HCT116 (cell line): ENCODE results near the gene SPRY4. TPM values are rescaled to one million over a fixed set of nuclear protein-coding genes. Genes with fewer than 3 reads are reported as not detected.

Experiments used
- ATAC-seq: fragments of 200-7000 bp; cut with Tn5 transposase; 2 replicates; pipeline ENCODE4 v1.9.1; 2020; ENCODE audit warnings: mild to moderate bottlenecking, moderate library complexity
- BruUV-seq: library from RNA; stranded (reverse); fragments of 400-500 nt; replicated peaks from 2 replicates; lab custom pipeline; 2021; lab: Mats Ljungman, UMichigan
- CTCF ChIA-PET: fragments of 300-600 bp; sonication (Branson Sonifier 250); formaldehyde crosslinking; loops from one replicate; lab custom pipeline; 2021; ENCODE audit warnings: antibody characterized with exemption; lab: Charles Lee
- POLR2A ChIA-PET: fragments of 300-600, 350-600 bp; sonication (Branson Sonifier 250); formaldehyde crosslinking; loops from one replicate; lab custom pipeline; 2021; ENCODE audit warnings: antibody characterized with exemption; lab: Charles Lee
- RAD21 ChIA-PET, 2 experiments: fragments of 300-600 bp; sonication (Branson Sonifier 250); formaldehyde crosslinking; loops; one replicate each; lab custom pipeline; 2023; ENCODE audit warnings: low total read pairs in 2 of 2; ENCODE audit not compliant: uncharacterized antibody in 2 of 2, unreplicated experiment in 2 of 2, low non-redundant PET in 1 of 2; lab: Charles Lee
- DNase-seq: peaks from one replicate; pipeline ENCODE4 v3.0.0-alpha.2; 2010; ENCODE audit warnings: low read depth, low spot score
- H2AFZ ChIP-seq: fragments of 200-600 bp; shearing (Covaris generic), sonication (generic); 2 replicates; pipeline ENCODE4 v1.6.1; 2017; ENCODE audit warnings: low read depth, mixed run types, mixed read lengths, antibody characterized with exemption, low read length; ENCODE audit not compliant: poor library complexity, severe bottlenecking
- H3K27ac ChIP-seq: 2 replicates; pipeline ENCODE4 v1.5.1; 2012; ENCODE audit warnings: low read depth, low read length
- H3K27me3 ChIP-seq: fragments of 200-600 bp; sonication (generic); 2 replicates; pipeline ENCODE4 v1.6.1; 2016; ENCODE audit warnings: mixed run types, low read length, mixed read lengths; ENCODE audit not compliant: insufficient read depth
- H3K36me3 ChIP-seq, 2 experiments: fragments of 200-500 bp in 1 of 2; fragments of 200-600 bp in 1 of 2; sonication (Bioruptor generic) in 1 of 2; sonication (generic) in 1 of 2; 2 replicates each; pipeline versions ENCODE4 v1.5.1 to v1.6.1; 2014 to 2016; ENCODE audit warnings: low read length in 2 of 2, inconsistent platforms in 1 of 2, mixed read lengths in 1 of 2, mixed run types in 1 of 2; ENCODE audit not compliant: insufficient read depth in 2 of 2, control insufficient read depth in 1 of 2
- H3K4me1 ChIP-seq, 2 experiments: fragments of 200-600 bp in 1 of 2; sonication (generic) in 1 of 2; 2 replicates each; pipeline versions ENCODE4 v1.5.1 to v1.6.1; 2012 to 2017; ENCODE audit warnings: low read length in 2 of 2, inconsistent platforms in 1 of 2, mild to moderate bottlenecking in 1 of 2, mixed read lengths in 1 of 2, mixed run types in 1 of 2, moderate library complexity in 1 of 2; ENCODE audit not compliant: insufficient read depth in 2 of 2, control insufficient read depth in 1 of 2
- H3K4me2 ChIP-seq: fragments of 200-600 bp; sonication (generic); 2 replicates; pipeline ENCODE4 v1.6.1; 2017; ENCODE audit warnings: mixed run types, low read length, mixed read lengths
- H3K4me3 ChIP-seq, 2 experiments: fragments of 200-600 bp in 1 of 2; sonication (generic) in 1 of 2; replicated peaks in 1 of 2; 2 replicates each; pipeline ENCODE4 v1.5.1; 2011 to 2016; ENCODE audit warnings: low read length in 2 of 2, control low read depth in 1 of 2, low read depth in 1 of 2, mild to moderate bottlenecking in 1 of 2, mixed read lengths in 1 of 2, mixed run types in 1 of 2
- H3K79me2 ChIP-seq: fragments of 200-600 bp; sonication (generic); 2 replicates; pipeline ENCODE4 v1.6.1; 2017; ENCODE audit warnings: mild to moderate bottlenecking, mixed run types, low read length, moderate library complexity, mixed read lengths; ENCODE audit not compliant: insufficient read depth
- H3K9ac ChIP-seq: fragments of 200-600 bp; sonication (generic); 2 replicates; pipeline ENCODE4 v1.6.1; 2016; ENCODE audit warnings: low read length, mixed read lengths
- H3K9me2 ChIP-seq: fragments of 200-600 bp; sonication (generic), shearing (Covaris generic); 2 replicates; pipeline ENCODE4 v1.6.1; 2017; ENCODE audit warnings: mixed run types, mild to moderate bottlenecking, moderate library complexity; ENCODE audit not compliant: insufficient read depth
- H3K9me3 ChIP-seq, 2 experiments: fragments of 200-500 bp in 1 of 2; fragments of 200-600 bp in 1 of 2; sonication (Bioruptor generic) in 1 of 2; sonication (generic) in 1 of 2; 2 replicates each; pipeline ENCODE4 v1.6.1; 2014 to 2017; ENCODE audit warnings: low read length in 2 of 2, mixed read lengths in 2 of 2, inconsistent platforms in 1 of 2, low read depth in 1 of 2, mild to moderate bottlenecking in 1 of 2, mixed run types in 1 of 2, moderate library complexity in 1 of 2; ENCODE audit not compliant: control insufficient read depth in 1 of 2, insufficient read depth in 1 of 2
- H4K20me1 ChIP-seq: fragments of 200-600 bp; sonication (generic), shearing (Covaris generic); 2 replicates; pipeline ENCODE4 v1.6.1; 2017; ENCODE audit warnings: mixed run types, mild to moderate bottlenecking, moderate library complexity; ENCODE audit not compliant: insufficient read depth
- CBX3 ChIP-seq: IDR thresholded peaks from 2 replicates; pipeline ENCODE4 v1.6.1; 2012; ENCODE audit warnings: low read depth
- ELF1 ChIP-seq: IDR thresholded peaks from 2 replicates; pipeline ENCODE4 v1.6.1; 2012; ENCODE audit warnings: low read depth, borderline replicate concordance
- EZH2 ChIP-seq: fragments of 200-600 bp; sonication (generic); IDR thresholded peaks from 2 replicates; pipeline ENCODE4 v1.6.1; 2017; ENCODE audit warnings: antibody characterized with exemption, mixed run types
- EZH2phosphoT487 ChIP-seq: fragments of 200-600 bp; IDR thresholded peaks from 2 replicates; pipeline ENCODE4 v1.6.1; 2018; ENCODE audit warnings: antibody characterized with exemption, borderline replicate concordance
- FOSL1 ChIP-seq: IDR thresholded peaks from 2 replicates; pipeline ENCODE4 v1.6.1; 2012; ENCODE audit warnings: low read depth
- SIN3A ChIP-seq: IDR thresholded peaks from 2 replicates; pipeline ENCODE4 v1.6.1; 2012; ENCODE audit warnings: low read depth
- SP1 ChIP-seq: IDR thresholded peaks from 2 replicates; pipeline ENCODE4 v1.6.1; 2012; ENCODE audit warnings: low read depth
- SRF ChIP-seq: IDR thresholded peaks from 2 replicates; pipeline ENCODE4 v1.6.1; 2012; ENCODE audit warnings: low read depth
- intact Hi-C: fragments of 100-400 bp; cut with micrococcal nuclease; formaldehyde crosslinking; loops from 2 replicates; pipeline ENCODE4 v1.10.0; 2022
- total RNA-seq: library from RNA; stranded (reverse); gene quantifications from one replicate; pipeline ENCODE4 v1.2.1, GENCODE V29; 2021; ENCODE audit not compliant: unreplicated experiment
- TF ChIP-seq, protein P1 (sequence below): IDR thresholded peaks from 2 replicates; pipeline ENCODE4 v1.6.1; 2012
- TF ChIP-seq, protein P2 (sequence below), 3 experiments: fragments of 200-600 bp in 1 of 3; sonication (generic) in 1 of 3; IDR thresholded peaks in 2 of 3; conservative IDR thresholded peaks in 1 of 3; 2 replicates each; pipeline ENCODE4 v1.5.1; 2012 to 2017; ENCODE audit warnings: low read depth in 2 of 3, low read length in 2 of 3, antibody characterized with exemption in 1 of 3, borderline replicate concordance in 1 of 3, control low read depth in 1 of 3, mild to moderate bottlenecking in 1 of 3, mixed read lengths in 1 of 3, mixed run types in 1 of 3, moderate library complexity in 1 of 3; ENCODE audit not compliant: insufficient read depth in 1 of 3
- TF ChIP-seq, protein P3 (sequence below): IDR thresholded peaks from 2 replicates; pipeline ENCODE4 v1.6.1; 2012; ENCODE audit warnings: low read depth

The SPRY4 gene
- total RNA-seq, 1 experiment from 2014 or later = 112 TPM

DNA sequence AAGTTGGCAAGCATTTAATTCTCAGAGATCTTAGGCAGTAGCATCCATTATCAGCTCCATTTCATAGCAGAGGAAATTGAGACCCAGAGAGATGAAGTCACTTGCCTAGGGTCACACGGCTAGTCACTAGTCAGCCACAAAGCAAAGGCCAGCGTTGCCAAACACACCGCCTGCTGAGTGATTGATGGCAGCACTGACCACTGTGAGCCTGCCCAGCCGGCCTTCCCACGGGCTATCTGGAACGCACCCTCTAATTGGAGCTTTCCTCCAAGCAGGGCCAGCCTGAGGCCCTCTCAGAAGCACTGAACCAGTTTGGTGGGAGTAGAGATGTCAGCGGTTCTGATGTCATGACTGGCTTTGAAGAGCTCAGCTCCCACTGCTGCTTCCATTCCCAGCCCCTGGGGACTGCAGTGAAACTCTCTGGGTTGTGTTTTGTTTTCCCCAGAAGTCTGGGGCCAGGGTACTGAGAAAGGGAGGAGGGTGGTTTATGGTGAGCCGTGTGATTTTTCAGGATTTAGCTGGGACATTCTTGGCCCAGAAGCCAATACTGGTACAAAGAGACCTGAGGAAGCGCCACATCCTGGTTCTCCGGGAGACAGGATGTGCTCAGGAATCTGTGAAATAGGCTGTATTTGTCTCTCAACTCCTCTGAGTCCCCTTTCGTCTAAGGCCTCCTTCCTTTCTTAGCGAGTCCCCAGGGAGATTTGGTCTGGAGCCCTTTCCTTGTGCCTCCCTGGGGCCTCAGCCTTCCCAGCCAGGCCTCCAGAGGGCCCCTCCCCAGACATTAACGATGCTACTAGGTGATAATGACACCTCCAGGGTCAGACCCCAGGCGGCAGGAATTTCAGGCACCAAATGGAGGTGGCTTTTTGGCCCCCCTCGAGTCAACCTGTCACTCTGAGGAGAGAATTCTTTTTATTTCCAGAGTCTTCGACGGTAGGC, 44.5 kb downstream of the SPRY4 start:
- no peak overlapping the region for H3K4me3 ChIP-seq
- BruUV-seq = no TSS peak
- no peaks in the 10 kb centered on the region for H3K36me3 ChIP-seq
- H3K27me3 ChIP-seq = no peaks in the 10 kb centered on the region
- peaks cover 13 to 22% of the 10 kb centered on the region in 2 experiments for H3K4me1 ChIP-seq
- ChIA-PET CTCF (interaction anchor here (1.0 kb wide), 1 partner anchor 268 kb away, joined by 3 read pairs; no protein-coding TSS in a partner anchor), POLR2A (interaction anchor here (0.7 kb wide), 1 partner anchor 40 kb away, joined by 3 read pairs; no protein-coding TSS in a partner anchor), RAD21 (no interaction called here)
- intact Hi-C loops = no loop called here
- H3K79me2 ChIP-seq = no peaks in the 10 kb centered on the region
- no peaks in the 10 kb centered on the region for H3K9me2 ChIP-seq
- peak; percentile 59 for ATAC-seq
- no peak overlapping the region for H2AFZ ChIP-seq
- TF ChIP-seq, protein P1, sequence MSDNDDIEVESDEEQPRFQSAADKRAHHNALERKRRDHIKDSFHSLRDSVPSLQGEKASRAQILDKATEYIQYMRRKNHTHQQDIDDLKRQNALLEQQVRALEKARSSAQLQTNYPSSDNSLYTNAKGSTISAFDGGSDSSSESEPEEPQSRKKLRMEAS = no peak
- TF ChIP-seq SIN3A (no peak), SRF (no peak), EZH2 (no peak), SP1 (no peak), FOSL1 (no peak), ELF1 (no peak), CBX3 (no peak), EZH2phosphoT487 (no peak)
- TF ChIP-seq, protein P2, sequence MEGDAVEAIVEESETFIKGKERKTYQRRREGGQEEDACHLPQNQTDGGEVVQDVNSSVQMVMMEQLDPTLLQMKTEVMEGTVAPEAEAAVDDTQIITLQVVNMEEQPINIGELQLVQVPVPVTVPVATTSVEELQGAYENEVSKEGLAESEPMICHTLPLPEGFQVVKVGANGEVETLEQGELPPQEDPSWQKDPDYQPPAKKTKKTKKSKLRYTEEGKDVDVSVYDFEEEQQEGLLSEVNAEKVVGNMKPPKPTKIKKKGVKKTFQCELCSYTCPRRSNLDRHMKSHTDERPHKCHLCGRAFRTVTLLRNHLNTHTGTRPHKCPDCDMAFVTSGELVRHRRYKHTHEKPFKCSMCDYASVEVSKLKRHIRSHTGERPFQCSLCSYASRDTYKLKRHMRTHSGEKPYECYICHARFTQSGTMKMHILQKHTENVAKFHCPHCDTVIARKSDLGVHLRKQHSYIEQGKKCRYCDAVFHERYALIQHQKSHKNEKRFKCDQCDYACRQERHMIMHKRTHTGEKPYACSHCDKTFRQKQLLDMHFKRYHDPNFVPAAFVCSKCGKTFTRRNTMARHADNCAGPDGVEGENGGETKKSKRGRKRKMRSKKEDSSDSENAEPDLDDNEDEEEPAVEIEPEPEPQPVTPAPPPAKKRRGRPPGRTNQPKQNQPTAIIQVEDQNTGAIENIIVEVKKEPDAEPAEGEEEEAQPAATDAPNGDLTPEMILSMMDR (IDR thresholded peaks at IDR 0.05 in 2 of 3, conservative IDR thresholded peaks at IDR 0.05 in 1 of 3; ENCODE audit: borderline replicate concordance in 1 of 3, insufficient read depth in 1 of 3, low read depth in 2 of 3, low read length in 2 of 3) = no peak
- TF ChIP-seq, protein P3, sequence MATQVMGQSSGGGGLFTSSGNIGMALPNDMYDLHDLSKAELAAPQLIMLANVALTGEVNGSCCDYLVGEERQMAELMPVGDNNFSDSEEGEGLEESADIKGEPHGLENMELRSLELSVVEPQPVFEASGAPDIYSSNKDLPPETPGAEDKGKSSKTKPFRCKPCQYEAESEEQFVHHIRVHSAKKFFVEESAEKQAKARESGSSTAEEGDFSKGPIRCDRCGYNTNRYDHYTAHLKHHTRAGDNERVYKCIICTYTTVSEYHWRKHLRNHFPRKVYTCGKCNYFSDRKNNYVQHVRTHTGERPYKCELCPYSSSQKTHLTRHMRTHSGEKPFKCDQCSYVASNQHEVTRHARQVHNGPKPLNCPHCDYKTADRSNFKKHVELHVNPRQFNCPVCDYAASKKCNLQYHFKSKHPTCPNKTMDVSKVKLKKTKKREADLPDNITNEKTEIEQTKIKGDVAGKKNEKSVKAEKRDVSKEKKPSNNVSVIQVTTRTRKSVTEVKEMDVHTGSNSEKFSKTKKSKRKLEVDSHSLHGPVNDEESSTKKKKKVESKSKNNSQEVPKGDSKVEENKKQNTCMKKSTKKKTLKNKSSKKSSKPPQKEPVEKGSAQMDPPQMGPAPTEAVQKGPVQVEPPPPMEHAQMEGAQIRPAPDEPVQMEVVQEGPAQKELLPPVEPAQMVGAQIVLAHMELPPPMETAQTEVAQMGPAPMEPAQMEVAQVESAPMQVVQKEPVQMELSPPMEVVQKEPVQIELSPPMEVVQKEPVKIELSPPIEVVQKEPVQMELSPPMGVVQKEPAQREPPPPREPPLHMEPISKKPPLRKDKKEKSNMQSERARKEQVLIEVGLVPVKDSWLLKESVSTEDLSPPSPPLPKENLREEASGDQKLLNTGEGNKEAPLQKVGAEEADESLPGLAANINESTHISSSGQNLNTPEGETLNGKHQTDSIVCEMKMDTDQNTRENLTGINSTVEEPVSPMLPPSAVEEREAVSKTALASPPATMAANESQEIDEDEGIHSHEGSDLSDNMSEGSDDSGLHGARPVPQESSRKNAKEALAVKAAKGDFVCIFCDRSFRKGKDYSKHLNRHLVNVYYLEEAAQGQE = no peak
- no peak overlapping the region for H3K27ac ChIP-seq
- no peaks in the 10 kb centered on the region for H4K20me1 ChIP-seq
- H3K4me2 ChIP-seq = no peak overlapping the region
- no peak for DNase-seq
- no peak overlapping the region for H3K9ac ChIP-seq
- no peaks in the 10 kb centered on the region for H3K9me3 ChIP-seq
